ENCODE measurements around the gene FAM20C.
"Not testable (repeated sequence)": the region's sequence is repeated elsewhere in the genome, so short reads cannot be mapped to it uniquely, and the experiment has no call there.

FAM20C gene

DNA sequence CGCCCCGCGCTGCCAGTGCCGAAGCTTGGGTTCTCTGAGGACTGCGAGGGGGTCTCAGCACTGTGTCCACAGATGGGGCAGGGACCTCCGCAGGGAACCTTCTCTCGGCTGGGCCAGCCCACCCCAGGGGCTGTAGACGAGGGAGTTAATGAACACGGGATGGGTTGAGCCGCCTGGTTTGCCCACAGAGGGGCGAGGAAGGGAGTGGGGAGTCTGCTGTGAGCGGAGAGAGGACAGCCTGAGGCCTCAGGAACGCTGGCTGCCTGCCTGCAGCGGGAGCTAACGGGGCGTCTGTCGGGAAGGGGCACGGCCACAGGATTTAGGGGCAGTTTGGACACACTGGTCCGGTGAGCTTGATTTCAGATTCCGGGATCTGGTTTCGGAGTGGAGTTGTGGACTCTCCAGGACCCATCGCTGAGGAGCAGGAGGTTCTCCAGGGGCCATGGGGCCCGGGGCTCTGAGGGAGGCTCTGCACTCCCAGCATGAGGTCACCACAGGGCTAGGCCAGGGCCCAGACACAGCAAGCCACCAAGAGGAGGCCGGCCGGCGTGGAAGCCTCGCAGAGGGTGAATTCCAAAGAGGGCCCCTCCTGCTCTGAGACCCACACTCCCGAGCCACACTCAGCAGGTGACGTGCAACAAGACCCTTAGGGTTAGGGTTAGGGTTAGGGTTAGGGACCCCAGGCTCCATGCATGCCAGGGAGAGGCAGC, 19.0 kb upstream of the FAM20C start:
- DNase-seq (ENCODE audit: low read depth in 2 of 2): no peak

DNA sequence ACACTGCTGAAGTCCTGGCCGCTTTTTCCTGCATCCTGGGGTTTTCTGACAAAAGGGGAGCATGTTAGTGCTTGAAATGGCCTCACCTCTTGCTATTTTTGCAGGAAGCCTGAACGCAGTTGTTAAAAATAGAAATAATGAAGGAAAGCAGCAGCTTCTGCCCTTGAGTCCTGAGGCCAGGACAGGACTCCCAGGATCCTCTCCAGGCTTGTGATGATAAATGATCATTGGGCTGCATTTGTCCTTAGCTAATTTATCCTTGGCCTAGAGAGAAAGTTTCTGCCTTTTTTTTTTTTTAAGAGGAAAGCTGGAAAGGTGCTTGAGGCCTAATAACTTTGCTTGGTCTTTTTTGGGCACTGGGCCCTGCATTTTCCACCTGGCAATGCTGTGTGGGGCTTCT, 17.7 kb upstream of the FAM20C start:
- DNase-seq (ENCODE audit: low read depth in 2 of 2): no peak

DNA sequence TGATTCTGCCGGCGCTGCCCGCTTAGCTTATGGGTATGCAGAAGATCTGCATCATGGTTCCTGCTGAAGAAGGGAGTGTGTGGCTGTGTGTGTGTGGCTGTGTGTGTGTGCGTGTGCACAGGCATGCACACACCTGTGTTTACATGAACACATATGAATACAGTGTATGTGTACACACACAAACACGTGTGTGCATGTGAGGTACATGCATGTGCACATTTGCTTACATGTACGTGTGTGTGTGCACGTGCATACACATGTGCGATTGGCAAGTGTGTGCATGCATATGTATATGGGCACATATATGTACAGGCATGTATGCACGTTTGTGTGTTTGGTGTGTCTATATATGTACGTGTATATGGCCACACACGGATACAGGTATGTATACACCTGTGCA, 16.4 kb upstream of the FAM20C start:
- DNase-seq (ENCODE audit: low read depth in 2 of 2): no peak

DNA sequence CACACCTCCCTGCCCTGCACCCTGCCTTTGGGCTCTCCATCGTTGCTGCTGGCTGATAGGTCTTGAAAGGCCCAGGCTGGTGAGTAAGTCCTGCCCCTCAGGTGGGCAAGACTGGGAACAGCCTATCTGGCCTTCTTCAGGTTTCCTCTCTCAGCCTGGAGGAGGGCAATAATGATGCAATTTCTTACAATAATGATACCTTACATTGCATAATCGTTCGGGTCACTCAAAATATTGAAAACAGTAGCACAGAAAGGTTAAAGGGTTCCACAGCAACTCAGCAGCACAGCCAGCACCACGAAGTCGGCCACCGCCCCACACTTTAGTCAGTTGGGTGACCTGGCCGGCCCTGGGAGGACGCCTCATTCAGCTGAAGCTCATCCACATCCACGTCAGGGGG, 16.0 kb upstream of the FAM20C start:
- no peak for DNase-seq (ENCODE audit: low read depth in 2 of 2)

DNA sequence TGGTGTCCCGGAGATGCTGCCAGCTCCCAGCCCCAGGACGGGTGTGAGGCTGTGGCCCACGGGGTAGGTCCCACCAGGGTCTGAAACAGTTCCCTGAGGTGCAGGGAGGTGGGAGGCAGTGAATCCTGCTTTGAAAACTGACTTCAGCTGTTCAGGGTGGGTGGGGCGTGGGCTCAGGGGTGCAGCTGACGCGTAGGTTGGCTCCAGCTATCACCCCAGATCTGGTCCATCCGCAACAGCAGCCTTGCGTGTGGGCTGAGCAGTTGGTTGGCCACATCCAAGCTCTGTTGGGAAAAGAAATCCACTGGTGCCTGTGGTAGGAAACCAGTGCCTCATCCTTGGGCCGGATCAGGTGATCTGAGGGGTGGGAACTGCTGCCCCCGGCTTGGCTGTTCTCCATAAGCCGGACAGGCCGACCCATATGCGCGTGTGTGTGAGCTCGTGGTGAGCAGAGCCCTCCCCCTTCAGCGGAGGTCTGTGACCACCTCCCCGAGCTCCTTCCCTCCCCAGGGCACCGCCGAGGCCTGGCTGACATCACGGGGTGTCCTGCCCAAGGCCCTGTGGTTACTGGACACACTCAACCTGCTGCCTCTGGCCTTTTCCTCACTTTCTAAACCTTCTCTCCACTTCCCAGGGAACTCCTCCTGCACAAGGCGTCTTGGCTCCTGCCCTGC, 15.4 kb upstream of the FAM20C start:
- DNase-seq (ENCODE audit: low read depth in 2 of 2): no peak

DNA sequence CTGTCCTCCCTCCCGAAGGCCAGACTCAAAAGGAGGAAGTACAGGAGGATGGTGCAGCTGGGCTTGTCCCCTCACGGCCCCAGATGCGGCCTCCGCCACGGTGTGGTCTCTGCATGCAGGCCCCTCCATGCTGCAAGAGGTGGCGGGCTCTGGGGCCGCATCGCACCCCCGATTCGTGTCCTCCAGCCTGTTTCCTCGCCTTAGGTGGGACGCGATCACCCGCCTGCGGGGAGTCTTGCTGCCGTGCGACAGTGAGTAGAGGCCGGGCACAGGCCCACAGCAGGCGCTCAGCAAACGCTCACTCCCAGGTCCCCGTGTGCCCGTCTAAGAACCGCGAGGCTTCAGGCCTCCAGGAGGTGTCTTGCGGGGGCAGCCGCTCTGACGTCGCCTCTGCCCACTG, 13.9 kb upstream of the FAM20C start:
- DNase-seq (ENCODE audit: low read depth in 2 of 2): no peak

DNA sequence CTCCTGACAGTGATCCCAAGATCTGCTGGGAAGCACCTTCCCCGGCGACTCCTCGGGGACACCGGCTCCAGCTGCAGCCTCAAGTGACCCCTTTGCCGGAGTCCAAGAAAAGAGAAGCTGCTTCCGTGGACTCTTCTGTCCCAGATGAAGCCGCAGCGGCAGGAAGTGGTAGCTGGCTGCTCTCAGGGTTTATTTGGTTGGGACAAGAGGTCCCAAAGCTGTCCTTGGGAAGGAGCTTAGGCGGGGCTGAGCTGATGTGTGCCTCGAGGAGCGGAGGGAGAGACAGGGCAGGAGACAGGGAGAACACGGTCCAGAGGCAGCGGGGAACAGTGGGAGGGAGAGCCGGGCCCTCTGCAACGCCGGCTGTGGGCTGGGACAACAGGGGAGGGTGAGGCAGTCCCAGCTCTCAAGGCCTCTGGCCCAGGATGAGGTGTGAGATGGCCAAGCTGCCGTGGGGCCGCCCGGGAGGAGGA, 13.1 kb upstream of the FAM20C start:
- no peak for DNase-seq (ENCODE audit: low read depth in 2 of 2)

DNA sequence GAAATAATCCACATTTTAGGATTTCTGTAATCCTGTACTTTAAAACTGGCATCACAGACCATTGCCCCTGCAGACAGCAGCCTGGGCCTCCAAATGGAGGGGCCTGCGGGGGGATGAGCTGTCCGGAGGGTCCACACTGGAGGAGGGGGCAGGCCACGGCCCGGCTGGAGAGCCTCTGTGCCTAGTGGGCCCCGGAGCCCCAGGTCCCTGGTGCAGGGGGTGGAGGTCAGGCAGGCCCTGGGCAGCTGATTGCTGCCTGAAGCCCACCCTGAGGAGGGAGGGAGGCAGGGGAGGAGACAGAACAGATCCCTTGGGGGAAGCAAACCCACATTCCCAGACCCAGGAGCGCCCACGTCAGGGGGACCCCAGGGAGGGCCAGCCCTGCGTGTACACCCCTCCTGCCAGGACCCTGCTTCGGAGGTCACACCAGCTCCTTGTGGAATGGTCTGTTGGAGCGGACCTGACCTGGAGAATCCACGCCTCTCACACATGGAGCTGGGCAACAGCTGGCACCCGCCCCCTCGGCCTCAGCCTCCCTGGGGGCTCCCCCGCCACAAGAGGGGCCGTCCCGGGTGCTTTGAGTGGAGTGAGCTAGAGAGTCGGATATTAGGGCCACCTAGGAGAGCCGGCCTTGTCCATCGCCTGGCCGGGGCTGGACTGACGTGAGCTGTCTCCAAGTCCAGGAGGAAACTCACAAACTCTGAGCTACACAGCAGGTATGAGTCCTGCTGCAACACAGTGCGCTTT, 12.2 kb upstream of the FAM20C start:
- DNase-seq (ENCODE audit: low read depth in 2 of 2): no peak

DNA sequence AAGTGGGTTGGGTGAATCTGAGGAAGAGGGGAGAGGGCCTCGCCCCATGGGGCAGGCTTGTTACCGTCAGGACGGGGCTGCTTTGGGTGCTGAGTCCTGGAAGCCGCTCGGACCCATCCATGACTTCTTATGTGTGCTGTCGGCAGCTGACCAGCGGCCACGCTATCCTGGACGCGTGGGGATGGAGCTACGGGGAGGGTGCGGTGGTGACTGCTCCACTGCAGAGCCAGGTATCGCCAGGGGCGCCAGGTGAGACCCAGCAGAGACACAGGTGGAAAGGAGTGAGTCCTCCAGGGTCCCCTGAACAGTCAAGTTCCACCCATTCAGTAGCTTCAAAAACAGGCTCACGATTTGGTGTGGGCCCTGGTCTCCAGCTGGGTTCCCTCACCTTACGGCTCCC, 10.6 kb upstream of the FAM20C start:
- no peak for DNase-seq (ENCODE audit: low read depth in 2 of 2)

DNA sequence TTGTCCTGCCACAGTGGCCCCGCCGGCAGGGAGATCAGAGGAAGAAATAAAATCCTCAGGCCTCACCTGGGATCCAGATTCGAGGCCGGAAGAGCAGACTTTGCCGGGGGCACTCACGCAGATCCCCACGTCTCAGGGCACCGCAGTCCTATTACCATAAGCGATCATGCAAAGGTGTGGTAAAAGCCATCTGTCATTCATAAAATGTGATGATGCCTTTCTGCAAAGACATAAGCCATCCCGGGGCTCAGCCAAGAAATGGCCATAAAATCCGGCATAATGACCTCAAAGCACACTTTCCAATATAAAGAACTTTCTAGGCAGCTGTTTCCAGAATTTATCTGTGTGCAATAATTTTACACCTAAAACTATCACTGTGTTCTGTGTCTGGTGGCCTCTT, 9.9 kb upstream of the FAM20C start:
- not testable (repeated sequence) for DNase-seq (ENCODE audit: low read depth in 2 of 2)

DNA sequence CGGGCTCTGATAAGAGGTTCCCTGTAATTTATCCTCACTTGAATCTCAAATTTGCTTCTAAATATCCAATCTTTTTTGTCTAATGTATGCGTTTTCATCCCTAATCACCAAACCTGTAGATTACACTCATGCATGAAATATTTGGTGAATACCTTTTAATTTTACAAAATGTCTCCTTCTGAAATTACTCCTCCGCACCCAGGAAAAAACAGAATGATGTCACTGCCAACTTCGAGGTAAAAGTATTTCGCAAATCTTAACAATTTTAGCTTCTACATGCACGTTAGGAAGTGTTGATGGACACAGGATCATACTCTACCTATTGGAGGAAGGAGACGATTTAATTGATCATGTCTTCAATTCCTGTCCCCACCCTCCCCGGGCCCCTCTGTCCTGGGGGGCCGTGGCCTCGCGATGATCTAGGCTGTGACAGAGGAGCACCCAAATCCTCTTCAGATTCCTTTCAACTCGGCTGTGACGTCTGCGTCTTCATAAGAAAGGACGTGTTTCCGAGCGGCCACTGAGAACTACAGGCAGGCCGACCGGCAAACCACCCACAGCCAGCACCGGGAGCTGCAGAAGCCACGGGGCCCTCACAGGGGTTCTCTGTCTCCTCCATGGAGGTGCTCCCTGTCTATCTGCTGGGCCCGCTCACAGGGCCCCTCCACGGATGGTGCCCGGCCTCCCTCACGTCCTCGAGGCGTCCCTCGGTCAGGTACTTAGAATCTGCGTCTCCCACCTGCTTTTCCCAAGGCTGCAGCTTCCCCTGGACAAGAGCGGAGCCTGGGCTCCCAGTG, 8.7 kb upstream of the FAM20C start:
- DNase-seq (ENCODE audit: low read depth in 2 of 2): no peak

DNA sequence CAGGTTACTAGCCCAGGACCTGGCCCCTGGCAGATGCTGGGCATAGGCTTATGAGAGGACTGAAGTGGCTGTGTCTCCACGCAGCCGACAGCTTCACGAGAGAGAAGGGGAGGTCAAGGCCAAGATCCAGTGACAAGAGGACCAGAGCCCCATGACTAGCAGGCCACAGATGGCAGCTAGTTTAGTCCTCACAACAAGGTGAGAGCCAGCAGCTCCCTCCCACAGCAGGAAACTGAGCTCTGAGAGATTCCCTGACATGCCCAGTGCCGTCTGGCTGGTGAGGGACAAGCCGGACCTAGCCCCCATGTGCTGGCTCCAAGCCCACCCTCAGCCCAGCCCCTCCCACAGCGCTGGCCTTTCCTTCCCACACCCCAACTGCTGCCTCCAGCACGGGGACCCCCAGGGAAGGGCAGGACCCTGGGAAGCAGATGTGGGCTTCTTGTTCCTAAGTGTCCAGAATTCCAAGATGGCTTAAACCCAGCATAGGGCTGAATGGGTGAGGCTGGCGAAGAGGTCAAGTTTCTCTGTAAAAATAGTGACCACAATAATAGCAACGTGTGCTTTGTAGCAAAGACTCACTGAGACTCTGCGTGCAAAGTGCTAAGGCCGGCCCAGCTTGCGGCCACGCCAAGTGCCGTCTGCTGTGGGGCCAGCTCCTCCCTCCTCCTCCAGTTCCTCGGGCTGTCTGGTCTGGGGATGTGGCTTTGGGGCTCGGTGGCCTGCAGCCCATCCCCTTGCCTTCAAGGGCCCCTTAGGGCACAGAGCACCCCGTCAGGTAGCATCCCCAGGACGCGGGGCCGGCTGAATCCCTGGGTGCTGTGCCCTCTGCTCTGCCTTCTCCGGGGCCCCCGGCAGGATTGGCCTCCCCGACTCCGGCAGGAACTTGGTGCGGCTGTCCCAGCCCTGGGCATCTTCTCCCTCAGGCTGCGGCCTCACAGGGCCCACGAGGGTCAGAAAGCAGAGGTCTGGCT, 7.8 kb upstream of the FAM20C start:
- DNase-seq (ENCODE audit: low read depth in 2 of 2): no peak

DNA sequence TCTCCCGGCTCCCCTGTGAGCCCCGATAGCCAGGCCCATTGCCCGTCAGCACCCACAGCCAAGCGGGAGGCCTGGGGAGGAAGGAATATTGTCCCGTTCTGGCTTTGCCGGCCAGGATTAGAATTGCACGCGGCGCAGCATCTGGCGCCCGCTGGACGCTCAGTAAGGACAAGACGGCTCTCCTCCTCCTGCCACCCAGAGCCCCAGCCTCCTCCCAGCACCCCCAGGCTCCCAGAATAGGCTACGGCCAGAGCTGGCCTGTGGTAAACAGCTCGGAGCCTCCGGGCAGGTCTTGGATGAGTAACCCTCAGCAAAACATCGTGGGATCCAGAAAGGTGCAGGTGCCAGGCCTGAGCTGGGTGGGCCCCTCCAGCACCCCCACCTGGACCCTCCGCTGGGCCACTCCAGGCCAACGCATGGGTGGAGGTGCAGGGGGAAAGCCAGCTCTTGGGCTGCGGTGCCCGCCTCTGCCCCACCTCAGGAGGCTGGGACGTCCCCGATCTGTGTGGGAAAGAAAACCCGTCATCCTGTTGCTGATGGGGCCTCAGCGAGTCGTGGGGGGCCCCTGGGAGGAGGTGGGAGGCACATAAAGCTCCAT, 5.8 kb upstream of the FAM20C start:
- DNase-seq (ENCODE audit: low read depth in 2 of 2): no peak

DNA sequence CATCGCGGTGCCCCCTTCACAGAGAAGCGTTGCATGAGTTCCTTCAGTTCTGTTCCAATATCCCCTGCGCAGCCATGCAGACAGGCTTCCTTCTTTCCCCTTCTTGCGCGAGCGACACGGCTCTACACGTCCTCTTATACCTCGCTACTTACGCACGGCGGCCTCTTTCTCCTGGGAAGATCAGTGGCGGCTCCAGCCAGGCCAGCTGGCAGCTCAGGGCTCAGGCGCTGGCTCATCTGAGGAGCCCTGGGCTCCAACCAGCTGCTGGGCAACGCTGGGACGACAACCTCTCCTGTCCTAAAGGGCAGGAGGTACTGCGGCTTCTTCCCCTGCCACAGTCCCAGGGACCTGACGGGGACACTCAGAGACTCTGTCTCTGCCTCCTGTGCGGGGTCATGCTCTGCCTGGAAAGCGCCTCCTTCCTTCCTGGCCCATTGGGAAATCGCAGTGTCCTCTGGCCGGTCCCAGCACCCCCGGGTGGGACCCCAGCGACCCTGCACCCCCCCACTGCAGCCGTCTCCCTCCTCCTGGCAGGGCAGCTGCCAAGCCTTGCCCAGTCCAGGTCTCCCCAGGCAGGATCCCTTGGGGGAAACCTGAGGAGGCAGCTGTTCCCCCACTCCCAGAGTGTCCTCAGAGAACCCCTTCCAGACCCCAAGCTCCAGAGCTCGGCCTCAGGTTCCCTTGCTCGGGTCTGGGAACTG, 5.0 kb upstream of the FAM20C start:
- DNase-seq (ENCODE audit: low read depth in 2 of 2): no peak

DNA sequence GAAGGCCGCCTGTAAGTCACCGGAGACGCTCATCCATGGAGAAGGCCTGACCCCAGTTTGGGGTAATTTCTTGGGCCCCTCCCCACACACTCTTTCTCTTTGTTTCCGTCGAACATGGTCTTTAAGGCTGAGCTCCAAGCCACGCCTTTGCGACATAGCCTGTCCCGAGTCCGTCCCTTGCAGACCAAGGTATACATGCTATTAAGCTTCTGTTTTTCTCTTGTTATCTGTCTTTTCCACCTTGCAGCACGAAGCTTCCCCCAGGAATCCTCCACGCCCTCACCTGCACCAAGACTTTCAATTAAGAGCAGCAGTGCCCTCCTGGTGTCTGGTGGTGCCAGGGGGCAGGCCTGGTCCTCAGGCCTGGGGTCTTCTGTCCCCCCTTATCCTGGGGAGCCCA, 4.2 kb upstream of the FAM20C start:
- DNase-seq (ENCODE audit: low read depth in 2 of 2): no peak

DNA sequence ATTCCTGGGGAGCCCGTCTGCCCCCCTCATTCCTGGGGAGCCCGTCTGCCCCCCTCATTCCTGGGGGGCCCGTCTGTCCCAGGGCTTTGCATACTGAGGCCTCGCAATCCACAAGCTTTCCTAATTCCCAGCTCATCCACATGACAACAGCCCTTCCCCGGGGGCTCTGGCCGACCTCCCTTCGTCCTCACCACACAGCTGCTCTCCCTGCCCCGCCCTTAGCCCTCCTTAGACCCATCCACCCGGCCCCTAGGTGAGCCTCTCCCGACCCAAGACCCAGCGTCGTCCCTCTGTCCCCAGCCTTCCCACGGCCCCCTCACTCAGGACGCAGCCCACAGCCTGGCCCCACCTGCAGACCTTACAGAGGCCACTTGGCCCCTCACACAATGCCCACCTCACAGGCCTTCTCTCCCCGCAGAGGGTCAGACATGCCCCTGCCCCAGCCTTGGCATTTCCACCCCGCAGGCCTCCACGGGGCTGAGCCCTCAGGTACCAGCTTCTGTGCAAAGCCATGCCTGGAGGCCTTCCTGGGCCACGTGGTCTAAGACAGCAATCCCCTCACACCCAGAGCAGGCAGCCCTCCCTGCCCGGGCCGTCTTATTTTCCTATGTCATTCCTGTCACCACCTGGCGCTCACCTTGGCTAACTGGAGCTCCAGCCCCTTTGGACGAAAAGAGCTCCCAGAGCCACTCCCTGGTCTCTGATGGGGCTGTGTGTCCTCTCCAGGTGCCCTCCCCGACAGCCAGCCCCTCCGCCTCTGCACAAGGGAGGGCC, 3.5 kb upstream of the FAM20C start:
- DNase-seq (ENCODE audit: low read depth in 2 of 2): no peak

DNA sequence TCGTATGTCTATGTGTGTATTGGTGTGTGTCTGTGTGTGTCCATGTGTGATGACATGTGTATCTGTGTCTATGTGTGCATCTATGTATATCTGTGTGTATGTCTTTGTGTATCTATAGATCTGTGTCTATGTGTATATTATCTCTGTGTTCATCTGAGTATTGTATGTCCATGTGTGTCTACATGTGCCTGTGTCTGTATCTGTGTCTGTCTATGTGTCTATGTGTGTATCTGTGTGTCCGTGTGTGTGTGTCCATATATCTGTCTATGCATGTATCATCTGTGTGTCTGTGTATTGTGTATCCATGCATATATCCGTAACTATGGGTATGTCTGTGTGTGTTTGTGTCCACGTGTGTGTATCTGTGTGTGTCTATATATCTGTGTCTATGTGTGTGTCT, 2.7 kb upstream of the FAM20C start:
- no peak for DNase-seq (ENCODE audit: low read depth in 2 of 2)

DNA sequence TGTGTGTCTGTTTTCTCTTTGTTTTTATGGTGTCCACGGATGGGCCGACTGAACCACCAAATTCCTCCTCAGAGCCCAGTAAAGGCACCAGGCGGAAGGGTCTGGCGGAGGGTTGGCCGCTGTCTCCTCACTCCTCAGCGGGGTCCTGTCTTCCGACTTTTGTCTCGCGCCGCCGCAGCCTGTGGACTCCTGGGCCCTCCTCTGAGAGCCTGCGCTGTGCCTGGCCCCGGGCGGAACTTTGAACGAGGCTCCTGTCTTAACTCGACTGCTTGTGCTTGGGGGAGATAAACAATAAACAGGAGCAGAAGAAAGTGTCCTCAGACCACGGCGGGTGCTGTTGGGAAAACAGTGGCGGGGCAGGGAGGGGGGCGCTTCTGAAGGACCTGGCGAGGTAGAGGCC, 2.2 kb upstream of the FAM20C start:
- no peak for DNase-seq (ENCODE audit: low read depth in 2 of 2)

Measured in stimulated activated CD4-positive, alpha-beta T cell treated with anti-CD3 and anti-CD28 coated beads, Interleukin-12 subunit alpha, Interleukin-12 subunit beta, amount 100 ng/mL, for 24 hours (primary cell).